Skeletal muscle tissue (tissue), 4 donors: ENCODE results near the gene CTNNA3. TPM values are rescaled to one million over a fixed set of nuclear protein-coding genes. Genes with fewer than 3 reads are reported as not detected.
A peak's percentile ranks its signal among the peaks of the same experiment; 100 is the strongest.

Experiments used
- H3K27ac ChIP-seq: one replicate; pipeline ENCODE4 v1.7.0; 2013; ENCODE audit warnings: mild to moderate bottlenecking, low read depth, low read length, inconsistent platforms
- H3K27me3 ChIP-seq, 3 donors: one replicate each; pipeline ENCODE4 v1.7.0; 2013; ENCODE audit warnings: low read length in 3 of 3; ENCODE audit not compliant: control insufficient read depth in 3 of 3, insufficient read depth in 3 of 3
- H3K36me3 ChIP-seq, 3 donors: one replicate each; pipeline ENCODE4 v1.7.0; 2013; ENCODE audit warnings: low read length in 3 of 3; ENCODE audit not compliant: control insufficient read depth in 3 of 3, insufficient read depth in 3 of 3
- H3K4me1 ChIP-seq, 3 donors: one replicate each; pipeline ENCODE4 v1.7.0; 2013; ENCODE audit warnings: low read length in 3 of 3, mild to moderate bottlenecking in 3 of 3; ENCODE audit not compliant: control insufficient read depth in 3 of 3, insufficient read depth in 3 of 3
- H3K4me3 ChIP-seq, 3 donors: one replicate each; pipeline ENCODE4 v1.7.0; 2013; ENCODE audit warnings: low read length in 3 of 3
- H3K9ac ChIP-seq, 3 donors: one replicate each; pipeline ENCODE4 v1.7.0; 2013; ENCODE audit warnings: low read length in 3 of 3, mild to moderate bottlenecking in 3 of 3, moderate library complexity in 2 of 3, low read depth in 1 of 3
- H3K9me3 ChIP-seq, 3 donors: one replicate each; pipeline ENCODE4 v1.7.0; 2013; ENCODE audit warnings: low read length in 3 of 3; ENCODE audit not compliant: control insufficient read depth in 3 of 3
- total RNA-seq: library from RNA; depleted of rRNA; stranded (reverse); fragments of >200 nt; gene quantifications from one replicate; pipeline ENCODE4 v1.2.3, GENCODE V29; 2014
- donor health status: Osteomylitis.

The CTNNA3 gene
- total RNA-seq, 1 donor from 2014 or later: 24.0 TPM

DNA sequence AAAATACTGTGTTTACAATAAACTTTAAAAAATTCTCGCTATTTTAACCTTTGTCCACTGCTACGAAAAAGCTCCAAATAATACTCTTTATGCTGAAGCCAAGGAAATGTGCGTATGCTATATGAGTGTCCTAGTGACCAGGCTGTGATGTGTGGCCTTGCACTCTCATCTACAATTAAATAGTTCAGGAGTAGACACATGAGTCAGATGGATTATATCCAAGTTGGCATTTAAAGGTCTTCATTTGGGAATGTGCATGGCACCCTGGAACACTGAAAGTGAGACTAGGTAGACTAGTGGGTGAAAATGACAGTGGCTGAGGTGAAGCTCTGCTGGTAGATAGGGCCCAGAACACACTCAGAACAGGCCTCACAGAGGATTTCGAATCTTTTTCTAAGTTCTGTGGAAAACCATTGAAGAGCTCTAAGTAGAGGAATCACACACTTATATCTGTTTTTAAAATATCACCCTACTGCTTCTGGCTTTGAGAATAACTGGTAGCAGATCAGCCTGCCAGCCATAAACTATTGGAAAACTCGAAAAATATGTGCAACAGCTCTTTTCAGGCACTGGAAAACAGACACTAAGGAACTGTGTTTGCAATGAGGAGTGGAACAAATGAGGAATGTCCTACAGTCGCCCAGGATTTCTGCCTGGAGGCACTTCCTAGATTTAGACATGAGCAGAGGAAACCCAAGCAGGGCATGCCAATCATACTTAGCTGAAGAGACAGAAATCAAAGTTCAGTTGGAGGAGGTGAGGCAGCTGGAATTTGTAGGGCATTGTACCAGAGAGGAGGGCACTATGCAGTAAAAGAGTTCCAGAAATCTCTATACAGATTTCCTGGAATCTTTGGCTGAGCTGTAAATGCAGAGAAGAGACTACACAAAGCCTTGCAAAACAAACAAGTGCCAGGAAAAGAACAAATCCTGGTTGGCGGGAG lies 1374.0 kb downstream of the CTNNA3 start:
- Histone ChIP-seq H3K4me3 (peak overlapping the region in 1 of 3 donors; percentile 17), H3K27ac (no peak overlapping the region), H3K9ac (peak overlapping the region in 1 of 3 donors; percentile 24), H3K36me3 (no peaks in the 10 kb centered on the region), H3K9me3 (no peaks in the 10 kb centered on the region), H3K4me1 (peaks cover 10 to 15% (median 15%) of the 10 kb centered on the region in 3 donors), H3K27me3 (no peaks in the 10 kb centered on the region)

DNA sequence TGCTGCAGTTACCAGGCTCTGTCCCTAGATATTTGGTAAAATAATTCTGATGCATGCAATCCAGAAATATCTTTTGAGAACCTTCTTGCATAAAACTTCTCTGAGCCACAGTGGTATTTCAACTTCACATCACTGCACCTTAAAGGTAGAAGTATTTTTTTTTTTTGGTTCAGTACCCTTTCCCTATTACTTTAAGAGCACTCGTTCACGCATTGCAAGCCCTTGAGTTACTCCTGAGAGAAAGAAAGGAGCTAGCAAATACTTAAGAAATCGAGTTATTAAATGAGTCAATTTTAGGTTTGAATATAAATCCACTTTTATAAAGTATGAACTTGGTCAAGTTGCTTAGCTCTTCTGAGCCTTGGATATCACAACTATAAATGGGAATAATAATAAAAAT lies 1377.2 kb downstream of the CTNNA3 start:
- Histone ChIP-seq H3K4me3 (no peak overlapping the region), H3K27me3 (no peaks in the 10 kb centered on the region), H3K9ac (no peak overlapping the region), H3K27ac (no peak overlapping the region), H3K36me3 (no peaks in the 10 kb centered on the region), H3K4me1 (peaks cover 10 to 15% (median 15%) of the 10 kb centered on the region in 3 donors), H3K9me3 (no peaks in the 10 kb centered on the region)

DNA sequence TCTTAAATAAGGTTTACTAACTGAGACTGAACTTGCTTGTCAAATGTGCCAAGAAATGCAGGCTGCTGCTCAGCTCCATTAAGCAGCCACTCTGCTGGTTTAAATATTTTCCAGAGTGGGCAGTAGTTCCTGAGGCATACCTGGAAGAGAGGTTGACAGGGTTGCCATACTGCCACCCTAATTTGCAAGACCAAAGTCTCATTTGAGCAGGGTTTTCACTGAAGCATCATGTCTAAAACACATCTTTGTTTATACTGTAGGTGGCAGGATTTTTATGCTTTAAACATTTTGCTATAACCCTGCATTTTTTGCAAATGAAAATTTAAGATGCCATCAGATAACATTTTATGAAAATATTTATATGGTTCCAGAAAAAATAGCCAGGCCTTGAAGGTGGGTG lies 1388.2 kb downstream of the CTNNA3 start:
- Histone ChIP-seq H3K27ac (no peak overlapping the region), H3K9ac (no peak overlapping the region), H3K9me3 (no peaks in the 10 kb centered on the region), H3K27me3 (no peaks in the 10 kb centered on the region), H3K4me3 (no peak overlapping the region), H3K36me3 (no peaks in the 10 kb centered on the region), H3K4me1 (no peaks in the 10 kb centered on the region)

DNA sequence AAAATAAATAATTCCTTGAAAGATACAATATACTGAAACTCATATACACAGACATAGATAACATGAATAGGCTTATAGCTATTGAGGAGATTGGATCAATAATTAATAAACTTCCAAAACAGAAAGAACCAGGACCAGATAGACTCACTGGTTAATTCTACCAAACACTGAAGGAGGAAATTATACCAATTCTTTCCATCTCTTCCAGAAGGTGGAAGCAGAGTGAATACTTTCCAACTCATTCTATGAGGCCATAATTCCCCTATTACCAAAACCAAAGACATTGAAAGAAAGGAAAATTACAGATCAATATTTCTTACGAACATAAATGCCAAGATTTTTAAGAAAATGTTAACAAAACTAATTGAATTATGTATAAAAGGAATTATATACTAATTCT lies 1394.9 kb downstream of the CTNNA3 start:
- Histone ChIP-seq H3K4me3 (no peak overlapping the region), H3K4me1 (no peaks in the 10 kb centered on the region), H3K9me3 (no peaks in the 10 kb centered on the region), H3K9ac (no peak overlapping the region), H3K36me3 (no peaks in the 10 kb centered on the region), H3K27me3 (no peaks in the 10 kb centered on the region), H3K27ac (no peak overlapping the region)

DNA sequence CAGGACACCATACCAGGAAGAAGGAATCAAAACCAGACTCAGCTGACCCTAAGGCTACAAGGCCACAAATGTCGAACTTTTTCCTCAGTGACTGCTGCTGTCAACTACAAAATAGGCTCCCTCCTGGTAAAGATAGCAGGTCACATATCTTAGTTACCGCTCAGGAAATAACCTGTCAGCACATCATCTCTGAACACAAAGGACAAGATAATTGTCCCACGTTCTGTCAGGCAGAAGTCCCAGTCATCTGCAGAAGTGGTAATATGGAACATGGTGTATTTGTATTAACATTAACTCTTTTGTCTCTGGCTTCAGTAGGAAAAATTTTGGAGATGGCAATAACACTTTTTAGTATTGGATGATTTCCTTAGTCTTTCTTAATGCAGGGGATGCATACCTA lies 1400.4 kb downstream of the CTNNA3 start:
- Histone ChIP-seq H3K9ac (no peak overlapping the region), H3K4me1 (no peaks in the 10 kb centered on the region), H3K27ac (no peak overlapping the region), H3K9me3 (no peaks in the 10 kb centered on the region), H3K27me3 (no peaks in the 10 kb centered on the region), H3K4me3 (no peak overlapping the region), H3K36me3 (no peaks in the 10 kb centered on the region)

DNA sequence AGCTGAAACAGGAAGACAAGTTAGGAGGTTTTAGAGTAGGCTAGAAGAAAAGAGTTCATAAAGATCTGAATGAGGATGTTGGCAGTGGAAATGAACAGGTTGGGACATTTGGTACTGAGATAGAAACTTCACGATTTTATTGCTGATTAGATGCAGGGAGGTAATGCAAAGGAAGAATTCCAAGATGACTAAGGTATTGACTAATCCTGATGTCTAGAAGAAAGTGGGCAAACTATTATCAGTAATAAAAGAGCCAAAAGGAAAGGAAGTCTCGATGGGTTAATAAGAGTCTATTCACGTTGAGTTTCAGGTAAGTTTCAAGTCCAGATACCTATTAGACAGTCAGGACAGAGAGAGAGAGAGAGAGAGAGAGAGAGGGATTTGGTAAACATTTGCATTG lies 1401.5 kb downstream of the CTNNA3 start:
- no peaks in the 10 kb centered on the region for H3K4me1 ChIP-seq

DNA sequence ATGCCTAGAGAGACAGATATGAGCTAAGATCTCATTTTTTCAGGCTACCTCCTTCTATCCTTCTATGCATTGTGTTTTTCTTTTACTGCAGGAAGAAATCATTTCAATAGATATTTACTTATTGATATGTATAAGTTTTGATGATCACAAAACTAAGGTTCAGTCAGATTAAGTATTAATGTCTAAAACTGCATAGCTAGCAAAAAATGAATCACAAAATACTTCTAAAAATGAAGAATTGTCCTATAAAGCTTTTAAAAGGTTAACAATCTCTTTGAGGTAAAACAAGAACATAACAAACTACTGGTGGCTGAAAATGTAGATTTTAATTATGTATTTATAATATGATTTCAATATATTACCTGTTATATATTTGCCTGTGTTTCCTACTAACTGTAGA lies 1403.1 kb downstream of the CTNNA3 start:
- Histone ChIP-seq H3K4me3 (no peak overlapping the region), H3K4me1 (no peaks in the 10 kb centered on the region), H3K27me3 (no peaks in the 10 kb centered on the region), H3K9me3 (no peaks in the 10 kb centered on the region), H3K27ac (no peak overlapping the region), H3K9ac (no peak overlapping the region), H3K36me3 (no peaks in the 10 kb centered on the region)

More for the DNA sequence above, 1401.5 kb downstream of the CTNNA3 start:
- H3K9me3 ChIP-seq: no peaks in the 10 kb centered on the region
- no peak overlapping the region for H3K27ac ChIP-seq
- H3K27me3 ChIP-seq: no peaks in the 10 kb centered on the region
- no peak overlapping the region for H3K9ac ChIP-seq
- H3K4me3 ChIP-seq: no peak overlapping the region
- H3K36me3 ChIP-seq: no peaks in the 10 kb centered on the region

DNA sequence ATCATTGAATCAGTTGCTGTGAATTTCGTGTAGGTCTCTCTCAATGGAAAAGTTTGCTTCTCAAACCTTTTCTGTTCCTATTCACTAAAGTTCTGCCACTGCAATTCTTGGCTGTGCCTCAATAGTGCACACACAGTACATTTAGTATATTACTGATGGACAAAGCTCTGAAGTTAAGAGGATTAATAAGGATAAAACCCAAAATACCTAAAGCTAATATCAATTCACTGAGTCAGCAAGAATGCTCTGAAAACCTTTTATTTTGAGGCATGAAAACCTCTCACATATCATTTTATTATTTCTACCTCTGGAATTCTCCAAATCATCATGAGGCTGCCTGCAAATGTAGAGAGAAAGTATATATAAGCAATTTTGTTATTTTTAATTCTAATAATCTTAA lies 1403.5 kb downstream of the CTNNA3 start:
- Histone ChIP-seq H3K4me1 (no peaks in the 10 kb centered on the region), H3K9me3 (no peaks in the 10 kb centered on the region), H3K36me3 (no peaks in the 10 kb centered on the region), H3K27ac (no peak overlapping the region), H3K4me3 (no peak overlapping the region), H3K9ac (no peak overlapping the region), H3K27me3 (no peaks in the 10 kb centered on the region)

DNA sequence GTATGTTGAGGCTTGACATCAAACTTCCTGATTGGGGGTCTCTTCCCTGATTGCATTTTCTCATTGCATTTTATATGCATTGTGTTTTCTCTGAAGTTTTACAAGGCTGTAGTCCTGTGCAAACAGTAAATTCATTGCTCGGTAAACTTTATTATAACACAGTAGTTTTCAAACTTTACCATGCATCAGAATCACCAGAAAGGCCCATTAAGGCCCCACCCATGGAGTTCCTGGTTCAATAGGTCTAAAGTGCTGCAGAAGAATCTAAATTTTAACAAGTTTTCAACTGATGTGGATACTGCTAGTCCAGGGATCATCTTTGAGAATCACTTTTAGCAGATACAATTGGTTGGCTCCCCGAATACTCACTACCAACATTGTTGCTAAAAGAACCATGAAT lies 1404.9 kb downstream of the CTNNA3 start:
- no peaks in the 10 kb centered on the region for H3K4me1 ChIP-seq
- H3K9me3 ChIP-seq: no peaks in the 10 kb centered on the region
- H3K4me3 ChIP-seq: no peak overlapping the region
- H3K36me3 ChIP-seq: no peaks in the 10 kb centered on the region
- H3K9ac ChIP-seq: no peak overlapping the region
- no peak overlapping the region for H3K27ac ChIP-seq
- no peaks in the 10 kb centered on the region for H3K27me3 ChIP-seq

DNA sequence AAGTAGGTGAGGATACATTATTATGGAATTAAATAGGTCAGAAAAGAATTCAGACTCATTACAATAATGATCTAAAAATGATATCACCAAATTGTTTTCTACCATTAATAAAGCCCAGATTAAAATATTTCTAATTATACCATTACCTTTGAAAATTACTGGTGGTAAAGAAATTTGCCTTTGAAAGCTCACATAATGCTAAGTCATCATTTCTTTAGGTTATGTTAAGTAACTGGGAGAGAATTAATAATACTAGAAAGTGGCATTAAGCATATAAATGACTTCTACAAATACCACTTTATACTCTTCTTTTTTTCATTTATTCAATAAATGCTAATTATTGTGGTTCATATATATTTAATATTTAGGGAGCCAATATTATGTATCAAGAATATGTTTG lies 1411.4 kb downstream of the CTNNA3 start:
- Histone ChIP-seq H3K4me1 (no peaks in the 10 kb centered on the region), H3K27ac (no peak overlapping the region), H3K27me3 (no peaks in the 10 kb centered on the region), H3K36me3 (no peaks in the 10 kb centered on the region), H3K9ac (no peak overlapping the region), H3K9me3 (no peaks in the 10 kb centered on the region), H3K4me3 (no peak overlapping the region)
